B cell (primary cell): ENCODE measurements around the gene NACC1. TPM values are rescaled to one million over a fixed set of nuclear protein-coding genes. Genes with fewer than 3 reads are reported as not detected.

Experiments
- ATAC-seq: fragments of 200-7000 bp; cut with Tn5 transposase; one replicate; pipeline ENCODE4 v1.10.0; 2021; ENCODE audit warnings: low read depth, mild to moderate bottlenecking, moderate number of reproducible peaks, moderate library complexity
- CTCF ChIA-PET: fragments of 350-600 bp; sonication (Branson Sonifier 250); formaldehyde crosslinking; loops from one replicate; lab custom pipeline; 2021; ENCODE audit warnings: antibody characterized with exemption, inconsistent platforms; lab: Charles Lee
- POLR2A ChIA-PET: fragments of 350-600 bp; sonication (Branson Sonifier 250); formaldehyde crosslinking; loops from one replicate; lab custom pipeline; 2021; ENCODE audit warnings: antibody characterized with exemption; lab: Charles Lee
- DNase-seq: peaks from one replicate; pipeline ENCODE4 v3.0.0; 2013
- H2AFZ ChIP-seq: 2 replicates; pipeline ENCODE4 v1.6.1; 2012; ENCODE audit warnings: mild to moderate bottlenecking, low read depth, low read length; ENCODE audit not compliant: insufficient read depth, poor library complexity, severe bottlenecking
- H3K27ac ChIP-seq, 2 donors: 1 replicate in 1 of 2; 2 replicates in 1 of 2; pipeline ENCODE4 v1.5.1; 2012 to 2013; ENCODE audit warnings: low read length in 2 of 2, mild to moderate bottlenecking in 2 of 2, moderate library complexity in 1 of 2
- H3K27me3 ChIP-seq, 4 experiments: fragments of 200-600 bp in 1 of 4; sonication (generic) in 1 of 4; replicated peaks in 1 of 4; 1 replicate in 2 of 4; 2 replicates in 2 of 4; pipeline versions ENCODE4 v1.6.1 to v1.7.0; 2013 to 2016; ENCODE audit warnings: low read length in 3 of 4, mild to moderate bottlenecking in 2 of 4, mixed read lengths in 1 of 4, moderate library complexity in 1 of 4; ENCODE audit not compliant: insufficient read depth in 4 of 4, control insufficient read depth in 3 of 4; ENCODE audit errors: control extremely low read depth in 1 of 4
- H3K36me3 ChIP-seq, 2 experiments: replicated peaks in 1 of 2; 1 replicate in 1 of 2; 2 replicates in 1 of 2; pipeline versions ENCODE4 v1.6.1 to v1.7.1; 2013; ENCODE audit warnings: low read length in 1 of 2; ENCODE audit not compliant: insufficient read depth in 2 of 2, control insufficient read depth in 1 of 2; ENCODE audit errors: control extremely low read depth in 1 of 2, extremely low read depth in 1 of 2
- H3K4me1 ChIP-seq, 2 donors: fragments of 200-600 bp in 1 of 2; sonication (generic) in 1 of 2; 1 replicate in 1 of 2; 2 replicates in 1 of 2; pipeline versions ENCODE4 v1.5.1 to v1.6.1; 2013 to 2017; ENCODE audit warnings: low read length in 2 of 2; ENCODE audit not compliant: control insufficient read depth in 2 of 2, insufficient read depth in 2 of 2
- H3K4me2 ChIP-seq: replicated peaks from 2 replicates; pipeline ENCODE3; 2012; ENCODE audit warnings: mild to moderate bottlenecking, low read depth, low read length; ENCODE audit not compliant: poor library complexity, severe bottlenecking
- H3K4me3 ChIP-seq, 5 experiments: fragments of 200-600 bp in 1 of 5; sonication (generic) in 1 of 5; 1 replicate in 3 of 5; 2 replicates in 2 of 5; pipeline versions ENCODE4 v1.5.1 to v1.7.0; 2011 to 2016; ENCODE audit warnings: low read length in 4 of 5, mild to moderate bottlenecking in 4 of 5, low read depth in 2 of 5, control low read depth in 1 of 5, moderate library complexity in 1 of 5; ENCODE audit not compliant: insufficient read depth in 1 of 5; ENCODE audit errors: control extremely low read depth in 1 of 5, extremely low read depth in 1 of 5
- H3K79me2 ChIP-seq: fragments of 200-600 bp; sonication (generic); one replicate; pipeline ENCODE4 v1.6.0; 2016; ENCODE audit warnings: low read length; ENCODE audit not compliant: control insufficient read depth, insufficient read depth
- H3K9ac ChIP-seq: fragments of 200-600 bp; sonication (generic); 2 replicates; pipeline ENCODE4 v1.6.1; 2017; ENCODE audit warnings: mild to moderate bottlenecking, low read length, moderate library complexity
- H3K9me3 ChIP-seq, 3 donors: one replicate each; pipeline versions ENCODE4 v1.6.1 to v1.7.1; 2013; ENCODE audit warnings: low read length in 2 of 3; ENCODE audit not compliant: control insufficient read depth in 2 of 3, insufficient read depth in 1 of 3; ENCODE audit errors: control extremely low read depth in 1 of 3
- H4K20me1 ChIP-seq: 2 replicates; pipeline ENCODE4 v1.6.0; 2012; ENCODE audit warnings: mild to moderate bottlenecking, low read length; ENCODE audit not compliant: insufficient read depth, control insufficient read depth, poor library complexity, severe bottlenecking
- H3K27ac Mint-ChIP-seq: one replicate; pipeline ENCODE4 v1.8.0; 2021; ENCODE audit warnings: mixed read lengths
- H3K27me3 Mint-ChIP-seq: one replicate; pipeline ENCODE4 v1.8.0; 2021; ENCODE audit warnings: mixed read lengths
- H3K4me1 Mint-ChIP-seq: one replicate; pipeline ENCODE4 v1.8.0; 2021; ENCODE audit warnings: mixed read lengths
- H3K4me3 Mint-ChIP-seq: one replicate; pipeline ENCODE4 v1.8.0; 2021; ENCODE audit warnings: mixed read lengths
- H3K9me3 Mint-ChIP-seq: one replicate; pipeline ENCODE4 v1.8.0; 2022; ENCODE audit warnings: mixed read lengths; ENCODE audit not compliant: insufficient read depth
- CTCF ChIP-seq: fragments of 200-600 bp; IDR thresholded peaks from one replicate; pipeline ENCODE4 v1.8.0; 2022; ENCODE audit warnings: antibody characterized with exemption, mild to moderate bottlenecking
- EZH2 ChIP-seq: IDR thresholded peaks from 2 replicates; pipeline ENCODE4 v1.6.1; 2012; ENCODE audit warnings: borderline replicate concordance, low read depth, mild to moderate bottlenecking, moderate library complexity, low read length; ENCODE audit not compliant: insufficient read depth, poor library complexity, severe bottlenecking
- WGBS: methylation state at CpG from one replicate; pipeline ENCODE4 v1.1.5; 2013; ENCODE audit warnings: missing lambda C conversion rate; ENCODE audit not compliant: insufficient coverage; 5-methylcytosine and 5-hydroxymethylcytosine counted together
- intact Hi-C: fragments of 100-400 bp; cut with micrococcal nuclease; formaldehyde crosslinking; loops from one replicate; pipeline ENCODE4 v1.10.0; 2022
- polyA plus RNA-seq: library from polyadenylated mRNA; depleted of rRNA; stranded (reverse); fragments of >200 nt; gene quantifications from 2 replicates; pipeline ENCODE4 v1.2.3, GENCODE V29; 2012
- total RNA-seq, 2 donors: library from RNA; stranded (reverse); fragments of 120-200 nt in 1 of 2; gene quantifications; 1 replicate in 1 of 2; 2 replicates in 1 of 2; pipeline versions ENCODE4 v1.2.3 to v1.2.4, GENCODE V29; 2013 to 2022

NACC1 gene
- total and polyA plus RNA-seq, 2 donors (not counting 1 experiment from before 2014, with no cell fraction given): 25.9 to 27.5 TPM

- Histone ChIP-seq H3K4me1 (peaks cover 32 to 71% of the 10 kb centered on the region in 2 donors), H3K9ac (peak overlapping the region; percentile 84), H4K20me1 (peaks cover 34% of the 10 kb centered on the region), H3K27me3 (no peaks in the 10 kb centered on the region), H3K4me3 (peak overlapping the region; percentile 47 to 98 (median 96)), H2AFZ (no peak overlapping the region), H3K36me3 (peaks cover 3 to 29% of the 10 kb centered on the region in 2 experiments), H3K27ac (peak overlapping the region; percentile 79 to 83), H3K9me3 (peaks cover 0 to 4% (median 0%) of the 10 kb centered on the region in 3 donors), H3K79me2 (peaks cover 57% of the 10 kb centered on the region), H3K4me2 (peak overlapping the region; percentile 99)
- Mint-ChIP-seq H3K4me1 (peaks cover 66% of the 10 kb centered on the region), H3K27me3 (no peaks in the 10 kb centered on the region), H3K4me3 (peak overlapping the region; percentile 93), H3K27ac (peak overlapping the region; percentile 98), H3K9me3 (no peaks in the 10 kb centered on the region)
- DNase-seq (peak; percentile 90), ATAC-seq (peak; percentile 6)
- TF ChIP-seq CTCF (no peak), EZH2 (no peak)
- 3% methylated on average over 75 of the region's 77 CpGs for WGBS
- CTCF ChIA-PET: interaction anchor here (0.9 to 2.8 kb wide), 4 partner anchors 18 to 122 kb away, joined by 4 to 14 read pairs (median 8); partner anchors contain the start of gene NACC1
- POLR2A ChIA-PET: interaction anchor here (0.6 to 3.5 kb wide), 8 partner anchors 18 to 1436 kb away, joined by 3 to 21 read pairs (median 5); partner anchors contain the start of genes IER2, NACC1, STX10 and TRMT1
- intact Hi-C loops: loop anchor here (1.0 kb wide), 1 partner anchor 109 kb away; no protein-coding TSS in a partner anchor
These were observed 18.7 kb upstream of the NACC1 start for GRCh38 chr19:13099073-13099999.
